Activated CD4-positive, alpha-beta T cell treated with anti-CD3 and anti-CD28 coated beads for 24 hours (primary cell): ENCODE results near the gene RAP1GAP.
"Not testable (repeated sequence)": the region's sequence is repeated elsewhere in the genome, so short reads cannot be mapped to it uniquely, and the experiment has no call there.

ENCODE experiments used
- DNase-seq, 2 donors: peaks; one replicate each; pipeline ENCODE4 v3.0.0-alpha.2; 2020; ENCODE audit warnings: low read depth in 2 of 2

The RAP1GAP gene

DNA sequence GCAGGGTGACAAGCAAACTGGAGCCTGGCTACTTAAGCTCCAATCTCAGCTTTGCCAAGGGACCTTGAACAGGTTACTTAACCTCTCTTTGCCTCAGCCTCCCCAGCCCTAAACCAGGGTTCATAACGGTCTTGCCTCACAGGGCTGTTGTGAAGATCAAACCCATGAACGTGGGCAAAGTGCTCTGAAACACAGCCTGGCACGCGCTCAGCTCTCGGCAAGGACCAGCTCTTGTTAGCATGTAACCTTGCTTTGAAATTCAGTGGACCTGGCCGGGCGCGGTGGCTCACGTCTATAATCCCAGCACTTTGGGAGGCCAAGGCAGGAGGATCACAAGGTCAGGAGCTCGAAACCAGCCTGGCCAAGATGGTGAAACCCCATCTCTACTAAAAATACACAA lies 24.8 kb downstream of the RAP1GAP start:
- no peak for DNase-seq

DNA sequence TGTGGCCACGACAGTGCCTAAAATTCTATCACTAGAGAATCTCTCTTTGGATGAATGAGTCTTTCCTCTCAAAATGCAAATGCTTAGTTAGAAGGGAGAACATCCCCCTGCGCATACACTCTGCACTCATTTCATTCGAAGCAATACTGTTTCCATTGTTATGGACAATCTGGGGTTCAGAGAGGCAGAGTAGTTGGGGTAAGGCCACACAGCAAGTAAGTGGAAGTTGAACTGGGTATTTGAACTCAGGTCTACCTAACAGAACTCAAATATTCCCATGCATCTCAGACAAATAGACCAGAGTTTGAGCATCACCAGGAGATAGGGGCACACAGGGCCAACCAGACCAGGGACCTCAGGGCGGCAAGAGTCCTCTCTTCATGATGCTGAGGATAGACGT lies 25.5 kb downstream of the RAP1GAP start:
- no peak for DNase-seq

GRCh38 chr1:21641967-21642739 lies 27.0 kb downstream of the RAP1GAP start:
- DNase-seq = no peak

GRCh38 chr1:21641537-21641936 lies 27.6 kb downstream of the RAP1GAP start:
- no peak for DNase-seq

DNA sequence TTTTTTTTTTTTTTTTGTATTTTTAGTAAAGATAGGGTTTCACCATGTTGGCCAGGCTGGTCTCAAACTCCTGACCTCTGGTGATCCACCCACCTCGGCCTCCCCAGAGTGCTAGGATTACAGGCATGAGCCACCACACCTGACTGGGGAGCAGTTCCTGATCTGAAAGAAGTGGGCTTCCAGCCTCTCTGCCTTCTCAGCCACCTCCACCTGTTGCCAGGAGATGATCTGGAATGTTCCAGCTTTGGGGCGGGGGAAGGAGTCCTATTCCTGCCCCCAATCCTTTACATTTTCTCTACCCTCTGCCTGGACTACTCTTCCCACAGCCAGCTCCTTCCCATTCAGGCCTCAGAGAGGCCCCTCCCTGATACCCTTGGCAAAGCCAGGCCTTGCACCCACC lies 28.1 kb downstream of the RAP1GAP start:
- DNase-seq = no peak

DNA sequence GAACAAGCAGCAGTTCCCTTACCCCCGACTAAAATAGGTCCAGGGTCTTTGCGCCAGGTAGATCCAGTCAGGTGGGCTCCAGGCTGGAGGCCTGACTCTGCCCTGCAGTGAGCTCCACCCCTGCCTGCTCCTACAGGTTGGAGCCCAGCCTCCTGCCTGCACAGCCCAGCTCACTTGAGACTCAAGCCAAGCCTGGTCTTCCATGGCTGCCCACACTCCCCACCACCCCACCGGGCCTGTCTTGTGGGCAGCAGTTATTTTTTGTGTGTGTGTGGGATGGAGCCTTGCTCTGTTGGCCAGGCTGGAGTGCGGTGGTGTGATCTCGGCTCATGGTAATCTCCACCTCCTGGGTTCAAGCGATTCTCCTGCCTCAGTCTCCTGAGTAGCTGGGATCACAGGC lies 28.5 kb downstream of the RAP1GAP start:
- DNase-seq = no peak

GRCh38 chr1:21639594-21640041 lies 29.5 kb downstream of the RAP1GAP start:
- DNase-seq = no peak

GRCh38 chr1:21638531-21639341 lies 30.4 kb downstream of the RAP1GAP start:
- DNase-seq = no peak

DNA sequence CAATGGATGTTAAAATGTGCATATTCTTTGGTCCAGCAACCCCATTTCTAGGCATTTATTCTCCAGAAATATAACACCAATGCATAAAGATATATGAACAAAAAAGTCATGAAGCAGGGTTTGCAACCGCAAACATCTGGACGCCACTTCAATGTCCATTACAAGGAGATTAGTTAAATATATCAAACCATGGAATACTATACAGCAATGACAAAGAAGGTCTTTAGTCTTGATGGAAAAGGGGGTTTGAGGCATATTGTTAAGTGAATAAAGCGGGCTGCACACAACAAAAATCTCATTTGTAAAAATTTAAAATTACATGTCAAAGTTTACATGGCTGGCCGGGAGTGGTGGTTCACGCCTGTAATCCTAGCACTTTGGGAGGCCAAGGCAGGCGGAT lies 31.6 kb downstream of the RAP1GAP start:
- no peak for DNase-seq

- no peak for DNase-seq
Observed at GRCh38 chr1:21636029-21636428, 33.1 kb downstream of the RAP1GAP start.

DNA sequence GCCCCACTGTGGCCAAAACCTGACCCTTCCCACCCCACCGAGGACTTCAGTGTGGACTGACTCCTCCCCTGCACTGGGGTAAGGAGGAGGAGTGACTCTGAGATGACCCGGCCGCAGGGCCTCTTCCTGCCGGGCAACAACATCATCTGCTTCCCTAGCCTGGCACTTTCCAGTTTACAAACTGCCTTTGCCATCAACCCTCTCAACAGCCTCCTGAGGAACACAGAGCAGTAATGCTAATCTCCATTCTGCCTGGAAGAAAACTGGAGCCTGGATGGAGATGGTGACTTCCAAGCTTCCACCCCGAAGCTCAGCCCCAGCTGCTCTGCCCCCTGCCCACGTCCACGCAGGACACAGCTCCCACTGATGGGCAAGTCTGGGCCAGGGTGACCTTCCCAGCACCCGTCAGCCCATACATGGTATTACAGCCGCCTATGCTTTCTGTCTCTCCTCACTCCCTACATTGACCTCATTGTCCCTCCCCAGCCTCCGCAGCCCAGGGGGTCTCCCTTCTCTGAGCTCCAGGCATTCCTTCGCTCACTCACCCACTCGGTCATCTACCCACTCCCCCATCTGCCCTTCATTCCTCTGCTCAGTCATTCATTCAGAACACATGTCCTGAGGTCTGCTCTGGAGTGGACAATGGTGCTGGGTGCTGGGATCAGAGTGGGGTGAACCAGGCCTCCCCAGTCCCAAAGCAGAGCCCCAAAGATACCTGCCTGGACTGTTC lies 34.2 kb downstream of the RAP1GAP start:
- DNase-seq = no peak

- DNase-seq = no peak
Observed at GRCh38 chr1:21633992-21634805, 35.0 kb downstream of the RAP1GAP start.

DNA sequence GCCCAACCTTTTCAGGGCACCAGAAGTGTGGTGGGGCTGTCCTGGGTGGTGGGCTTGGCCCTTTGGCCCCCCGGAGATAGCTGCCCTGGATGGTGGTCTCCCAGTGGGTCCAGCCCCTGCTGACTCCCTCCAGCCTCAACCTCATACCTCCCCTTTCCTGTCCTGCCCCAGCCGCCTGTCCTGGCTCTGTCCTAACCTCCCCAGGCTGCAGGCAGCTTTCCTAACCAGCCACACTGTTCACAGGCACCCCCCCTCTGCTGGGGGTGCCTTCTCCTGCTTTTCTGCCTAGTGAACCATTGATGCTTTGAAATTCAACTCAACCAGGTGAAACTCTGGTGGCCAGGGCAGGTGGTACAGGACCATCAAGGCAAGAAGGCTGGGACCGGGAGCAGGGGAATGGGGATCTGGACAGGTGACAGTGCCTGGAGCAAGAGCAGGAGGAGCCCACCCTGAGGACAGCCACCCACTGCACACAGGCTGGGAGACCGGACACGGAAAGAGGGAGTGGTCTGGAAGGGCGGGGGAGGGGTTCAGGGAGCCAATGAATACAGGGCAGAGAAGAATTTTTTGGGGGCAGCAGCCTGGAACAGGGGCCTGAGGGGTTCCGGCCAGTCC lies 35.9 kb downstream of the RAP1GAP start:
- DNase-seq = no peak

DNA sequence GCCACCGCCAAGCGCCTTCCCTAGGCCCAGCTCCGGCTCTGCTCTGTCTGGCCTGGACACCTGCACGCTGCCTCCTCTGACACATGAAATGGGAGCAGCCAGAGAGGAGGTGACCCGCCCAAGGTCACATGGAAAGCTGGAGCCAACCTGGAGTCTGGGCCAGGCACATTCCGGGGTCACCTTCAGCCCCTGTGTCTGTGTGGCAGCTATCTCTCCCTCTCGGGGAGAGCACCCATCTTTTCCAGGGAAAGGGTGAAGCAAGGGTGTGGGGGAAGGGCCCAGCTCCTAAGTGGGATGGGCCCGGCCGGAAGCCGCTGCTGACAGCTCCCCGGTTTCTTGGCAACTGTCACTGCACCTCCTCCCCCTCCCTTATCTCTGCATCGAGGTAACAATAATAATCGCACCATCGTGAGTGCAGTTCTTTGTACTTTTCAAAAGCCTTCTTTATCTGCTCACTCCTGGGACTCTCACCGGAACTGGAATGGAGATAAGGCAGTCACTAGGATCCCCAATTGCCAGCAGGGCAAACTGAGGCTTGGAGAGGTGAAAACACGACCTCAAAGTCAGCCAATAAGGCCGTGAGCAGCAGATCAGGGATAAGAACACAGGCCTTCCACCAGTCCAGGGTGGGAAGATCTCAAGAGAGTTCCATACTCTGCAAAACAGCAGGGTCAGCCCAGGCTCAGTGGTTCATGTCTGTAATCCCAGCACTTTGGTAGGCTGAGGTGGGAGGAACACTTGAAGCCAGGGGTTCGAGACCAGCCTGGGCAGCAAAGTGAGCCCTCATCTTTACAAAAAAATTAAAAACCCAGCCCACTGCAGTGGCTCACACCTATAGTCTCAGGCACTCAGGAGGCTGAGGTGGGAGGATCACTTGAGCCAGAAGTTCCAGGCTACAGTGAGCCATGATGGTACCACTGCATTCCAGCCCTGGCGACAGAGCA lies 36.9 kb downstream of the RAP1GAP start:
- no peak for DNase-seq

GRCh38 chr1:21631590-21631943 lies 37.6 kb downstream of the RAP1GAP start:
- not testable (repeated sequence) for DNase-seq

DNA sequence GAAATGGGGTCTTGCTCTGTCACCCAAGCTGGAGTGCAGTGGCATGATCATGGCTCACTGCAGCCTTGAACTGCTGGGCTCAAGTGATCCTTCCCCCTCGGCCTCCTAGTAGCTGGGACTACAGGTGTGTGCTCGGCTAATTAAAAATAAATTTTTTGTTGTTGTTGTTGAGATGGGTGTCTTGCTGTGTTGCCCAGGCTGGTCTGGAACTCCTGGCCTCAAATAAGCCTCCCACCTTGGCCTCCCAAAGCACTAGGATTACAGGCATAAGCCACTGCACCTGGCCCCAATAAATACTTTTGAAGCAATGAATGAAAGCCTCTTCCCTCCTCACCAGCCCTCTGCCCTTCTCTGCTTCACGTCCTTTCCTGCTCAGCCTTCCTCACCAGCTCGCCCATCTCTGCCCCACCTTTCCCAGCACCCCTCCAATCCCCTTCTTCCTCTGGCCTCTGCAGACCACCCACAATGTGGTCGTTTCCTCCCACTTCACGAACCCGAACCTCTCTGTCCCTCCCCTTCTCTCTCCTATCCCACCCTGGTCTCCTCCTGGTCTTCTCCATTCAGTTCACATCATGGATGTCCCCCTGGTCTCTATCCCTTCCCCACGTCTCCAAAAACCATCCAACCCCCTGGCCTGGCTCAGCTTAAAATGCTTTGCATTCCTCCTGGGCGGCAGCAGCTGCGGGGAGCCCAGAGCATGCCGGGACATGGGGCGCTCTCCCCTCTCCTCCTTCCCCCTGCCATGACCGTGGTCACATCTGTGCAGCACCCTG lies 38.4 kb downstream of the RAP1GAP start:
- no peak for DNase-seq

- DNase-seq = no peak
Observed at GRCh38 chr1:21629971-21630370, 39.2 kb downstream of the RAP1GAP start.

DNA sequence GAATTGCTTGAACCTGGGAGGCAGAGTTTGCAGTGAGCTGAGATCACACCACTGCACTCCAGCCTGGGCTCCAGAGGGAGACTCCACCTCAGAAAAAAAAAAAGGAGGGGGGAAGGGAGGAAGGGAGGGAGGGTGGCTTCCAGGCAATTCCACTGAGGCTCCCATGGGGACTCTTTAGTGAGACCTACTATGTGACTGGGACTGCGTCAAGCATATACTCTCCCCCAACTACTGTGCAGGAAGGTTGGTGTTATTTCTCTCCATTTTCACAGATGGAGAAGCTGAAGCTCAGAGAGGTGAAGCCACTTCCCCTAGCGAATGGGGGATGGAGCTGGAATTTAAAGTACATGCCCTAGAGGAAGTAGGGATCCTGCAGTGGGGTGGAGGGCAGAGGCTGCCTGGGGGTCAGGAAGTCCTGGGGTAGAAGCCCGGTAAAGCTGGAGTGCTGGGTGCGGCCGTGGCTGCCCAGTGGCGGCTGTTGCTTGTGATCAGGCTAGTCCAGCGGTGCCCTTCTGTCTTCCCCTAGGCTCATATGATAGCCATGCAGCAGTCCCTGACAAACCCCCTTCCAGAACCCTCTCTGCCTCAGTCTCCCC lies 40.3 kb downstream of the RAP1GAP start:
- no peak for DNase-seq

DNA sequence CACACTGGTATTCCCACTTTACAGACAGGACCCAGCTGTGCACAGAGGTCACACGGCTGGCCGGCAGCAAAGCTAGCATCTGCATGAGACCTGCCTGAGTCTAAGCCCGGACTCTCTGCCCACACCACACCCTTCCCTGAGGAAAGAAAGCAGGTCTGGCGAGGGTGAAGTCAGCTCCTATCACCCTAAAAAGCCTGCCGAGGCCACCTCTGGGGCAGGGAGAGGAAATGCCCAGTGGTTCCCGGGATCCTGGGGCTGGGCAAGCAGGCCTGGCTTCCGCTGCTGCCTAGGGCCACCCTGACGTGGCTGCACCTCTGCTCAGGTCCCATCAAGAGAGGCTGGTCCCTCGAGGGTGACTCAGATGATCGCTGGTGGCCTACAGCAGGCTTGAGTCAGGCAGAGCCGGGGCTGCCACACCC lies 42.2 kb downstream of the RAP1GAP start:
- DNase-seq = no peak
